A549 (cell line): ENCODE measurements around the gene MED28. TPM values are rescaled to one million over a fixed set of nuclear protein-coding genes. Genes with fewer than 3 reads are reported as not detected.

Experiments used
- ATAC-seq, 2 experiments: fragments of 200-7000 bp in 1 of 2; fragments of >200 bp in 1 of 2; cut with Nextera tagmentation in 1 of 2; cut with Tn5 transposase in 1 of 2; 3 replicates each; pipeline versions ENCODE4 v1.8.0 to v1.9.1; 2018 to 2020; ENCODE audit warnings: mild to moderate bottlenecking in 1 of 2, moderate library complexity in 1 of 2
- CTCF ChIA-PET: fragments of 300-600 bp; sonication (Branson Sonifier 250); formaldehyde crosslinking; extraction: SDS; loops from one replicate; lab custom pipeline; 2021; ENCODE audit warnings: antibody characterized with exemption, inconsistent platforms; lab: Yijun Ruan, JAX
- POLR2A ChIA-PET: fragments of 350-600 bp; formaldehyde crosslinking; extraction: SDS; loops from one replicate; lab custom pipeline; 2021; ENCODE audit warnings: antibody characterized with exemption, inconsistent platforms; lab: Yijun Ruan, JAX
- DNase-seq, 2 experiments: peaks; one replicate each; pipeline versions ENCODE4 v3.0.0 to v3.0.0-alpha.2; 2011 to 2016; ENCODE audit warnings: low read depth in 1 of 2, low spot score in 1 of 2
- FAIRE-seq: peaks from 2 replicates; lab custom pipeline; 2011; peaks lifted over from hg19 to GRCh38; lab: Jason Lieb, UNC
- H3K27ac ChIP-seq, 2 experiments: fragments of >200 bp; sonication (Bioruptor Twin); formaldehyde crosslinking; 3 replicates each; pipeline ENCODE4 v1.5.1; 2016 to 2017
- H3K4me1 ChIP-seq: fragments of >200 bp; sonication (Bioruptor Twin); formaldehyde crosslinking; 3 replicates; pipeline ENCODE4 v1.6.1; 2016
- H3K4me2 ChIP-seq: fragments of >200 bp; sonication (Bioruptor Twin); formaldehyde crosslinking; 3 replicates; pipeline ENCODE4 v1.6.1; 2016
- H3K4me3 ChIP-seq: fragments of >200 bp; sonication (Bioruptor Twin); formaldehyde crosslinking; 3 replicates; pipeline ENCODE4 v1.5.1; 2016
- H3K9me3 ChIP-seq: fragments of >200 bp; sonication (Bioruptor Twin); formaldehyde crosslinking; 3 replicates; pipeline ENCODE4 v1.6.1; 2016
- CEBPB ChIP-seq, 2 experiments: fragments of >200 bp in 1 of 2; sonication (Bioruptor Twin) in 1 of 2; formaldehyde crosslinking in 1 of 2; IDR thresholded peaks; 2 replicates each; pipeline ENCODE4 v1.6.1; 2012 to 2016
- CHD2 ChIP-seq: fragments of 150-350 bp; IDR thresholded peaks from 2 replicates; pipeline ENCODE4 v1.6.1; 2014; ENCODE audit warnings: low read length; ENCODE audit not compliant: partially characterized antibody
- ELK1 ChIP-seq: fragments of 150-350 bp; IDR thresholded peaks from 2 replicates; pipeline ENCODE4 v1.6.1; 2014; ENCODE audit warnings: low read depth, mild to moderate bottlenecking, low read length
- EP300 ChIP-seq, 2 experiments: fragments of >200 bp; sonication (Bioruptor Twin); formaldehyde crosslinking; IDR thresholded peaks; 2 replicates in 1 of 2; 3 replicates in 1 of 2; pipeline ENCODE4 v1.6.1; 2016 to 2017
- ESRRA ChIP-seq: fragments of 150-350 bp; IDR thresholded peaks from 2 replicates; pipeline ENCODE4 v1.6.1; 2014; ENCODE audit warnings: mild to moderate bottlenecking, low read length, borderline replicate concordance
- FOSL2 ChIP-seq, 2 experiments: fragments of 450-650 bp in 1 of 2; fragments of >200 bp in 1 of 2; sonication (Bioruptor Twin) in 1 of 2; formaldehyde crosslinking; IDR thresholded peaks; 2 replicates each; pipeline versions ENCODE4 v1.5.0 to v1.6.1; 2016 to 2020; ENCODE audit warnings: mild to moderate bottlenecking in 1 of 2, moderate library complexity in 1 of 2
- HEYL ChIP-seq: fragments of 250-450 bp; sonication (Bioruptor Pico); IDR thresholded peaks from 2 replicates; pipeline ENCODE4 v1.8.0; 2021; ENCODE audit warnings: mild to moderate bottlenecking, moderate library complexity
- HOXB13 ChIP-seq: fragments of 250-450 bp; sonication (Bioruptor Pico); IDR thresholded peaks from 2 replicates; pipeline ENCODE4 v1.5.0; 2020; ENCODE audit warnings: low read depth, mild to moderate bottlenecking, moderate library complexity
- HOXB5 ChIP-seq: fragments of 250-450 bp; sonication (Bioruptor Pico); IDR thresholded peaks from 2 replicates; pipeline ENCODE4 v1.5.0; 2020; ENCODE audit warnings: mild to moderate bottlenecking, moderate library complexity
- JUN ChIP-seq, 2 experiments: fragments of >200 bp; sonication (Bioruptor Twin); formaldehyde crosslinking; IDR thresholded peaks; 2 replicates in 1 of 2; 3 replicates in 1 of 2; pipeline ENCODE4 v1.6.1; 2016 to 2017
- KDM1A ChIP-seq: fragments of 200-600 bp; sonication (generic); IDR thresholded peaks from 2 replicates; pipeline ENCODE4 v1.6.1; 2016; ENCODE audit warnings: low read depth, mild to moderate bottlenecking
- MAFK ChIP-seq: fragments of 450-650 bp; IDR thresholded peaks from 2 replicates; pipeline ENCODE4 v1.6.1; 2014; ENCODE audit not compliant: partially characterized antibody
- MAX ChIP-seq: IDR thresholded peaks from 2 replicates; pipeline ENCODE4 v1.6.1; 2012
- MAZ ChIP-seq: fragments of 150-350 bp; IDR thresholded peaks from 2 replicates; pipeline ENCODE4 v1.6.1; 2014; ENCODE audit warnings: antibody characterized with exemption, low read depth, low read length, borderline replicate concordance
- PHF8 ChIP-seq: fragments of 200-600 bp; sonication (generic); IDR thresholded peaks from 2 replicates; pipeline ENCODE4 v1.6.1; 2016; ENCODE audit warnings: low read depth, mild to moderate bottlenecking, antibody characterized with exemption, moderate library complexity, borderline replicate concordance
- POLR2A ChIP-seq: IDR thresholded peaks from 2 replicates; pipeline ENCODE4 v1.6.1; 2012; ENCODE audit warnings: mild to moderate bottlenecking, low read length
- REST ChIP-seq: fragments of 200-600 bp; sonication (generic); IDR thresholded peaks from 2 replicates; pipeline ENCODE4 v1.6.1; 2016; ENCODE audit warnings: antibody characterized with exemption, mild to moderate bottlenecking, moderate library complexity
- SMC3 ChIP-seq: fragments of >200 bp; sonication (Bioruptor Twin); formaldehyde crosslinking; IDR thresholded peaks from 3 replicates; pipeline ENCODE4 v1.6.1; 2018; ENCODE audit warnings: inconsistent platforms
- TP53 ChIP-seq: fragments of 250-450 bp; sonication (Bioruptor Pico); IDR thresholded peaks from 2 replicates; pipeline ENCODE4 v1.5.0; 2021; ENCODE audit warnings: mild to moderate bottlenecking, moderate library complexity
- ZFP36 ChIP-seq: fragments of 450-650 bp; IDR thresholded peaks from 2 replicates; pipeline ENCODE4 v1.6.1; 2014; ENCODE audit warnings: borderline replicate concordance; ENCODE audit not compliant: partially characterized antibody
- ZSCAN20 ChIP-seq: fragments of 250-450 bp; sonication (Bioruptor Pico); IDR thresholded peaks from 2 replicates; pipeline ENCODE4 v1.8.0; 2022; ENCODE audit warnings: mild to moderate bottlenecking, moderate library complexity
- WGBS: methylation state at CpG from one replicate; pipeline ENCODE4 v1.1.6; 2017; ENCODE audit errors: missing lambda C conversion rate; 5-methylcytosine and 5-hydroxymethylcytosine counted together
- polyA plus RNA-seq, 4 experiments: library from polyadenylated mRNA; depleted of rRNA in 3 of 4; stranded (reverse); fragments of >200 nt; fragmentation: RNase III in 1 of 4; extraction: RNeasy Plus Mini Kit Qiagen cat#74134 plus additional on column Dnase treatment in 1 of 4; gene quantifications; 2 replicates in 3 of 4; 3 replicates in 1 of 4; pipeline ENCODE4 v1.2.3, GENCODE V29; 2011 to 2017

The MED28 gene
- polyA plus RNA-seq, 2 of the 4 experiments (the other 2 are of a cell fraction), result 15.5 to 30.8 TPM

GRCh38 chr4:17619416-17620105 lies 5.1 kb downstream of the MED28 start:
- DNase-seq (no peak), ATAC-seq (no peak), FAIRE-seq (no peak)
- Histone ChIP-seq H3K9me3 (no peaks in the 10 kb centered on the region), H3K4me3 (no peak overlapping the region), H3K27ac (no peak overlapping the region)
- POLR2A ChIA-PET, result no interaction called here
- no peak for TF ChIP-seq ZFP36
- no peak for TF ChIP-seq HEYL (CRISPR knock-in tag)
- TF ChIP-seq EP300 (IDR thresholded peaks at IDR 0.05), result no peak
- no peak for TF ChIP-seq JUN (IDR thresholded peaks at IDR 0.05)
- TF ChIP-seq, all 56 proteins: peak for 0
- WGBS, result 73% methylated on average over 7 of the region's 7 CpGs
- no peak overlapping the region for H3K4me2 ChIP-seq
- H3K4me1 ChIP-seq, result peaks cover 11% of the 10 kb centered on the region; the same call in 2 of the 3 replicates
- CTCF ChIA-PET, result no interaction called here

- no peak overlapping the region for H3K27ac ChIP-seq
- H3K4me1 ChIP-seq, result no peaks in the 10 kb centered on the region
- ChIA-PET CTCF (no interaction called here), POLR2A (no interaction called here)
- WGBS, result 91% methylated on average over 7 of the region's 7 CpGs
- no peak for FAIRE-seq
- H3K4me2 ChIP-seq, result no peak overlapping the region
- no peak for DNase-seq
- H3K9me3 ChIP-seq, result no peaks in the 10 kb centered on the region
- TF ChIP-seq CEBPB (IDR thresholded peaks at IDR 0.05) (no peak), MAFK (no peak), HOXB13 (CRISPR knock-in tag) (no peak), REST (no peak), FOSL2 (IDR thresholded peaks at IDR 0.05) (no peak), FOSL2 (CRISPR knock-in tag; IDR thresholded peaks at IDR 0.05) (no peak)
- ATAC-seq, result no peak
- H3K4me3 ChIP-seq, result no peak overlapping the region
Measured at GRCh38 chr4:17623451-17624001, 9.1 kb downstream of the MED28 start.

- DNase-seq (no peak), ATAC-seq (no peak), FAIRE-seq (no peak)
- Histone ChIP-seq H3K4me3 (no peak overlapping the region), H3K27ac (no peak overlapping the region), H3K4me2 (no peak overlapping the region), H3K4me1 (no peaks in the 10 kb centered on the region), H3K9me3 (no peaks in the 10 kb centered on the region)
- ChIA-PET POLR2A (no interaction called here), CTCF (no interaction called here)
- WGBS, result 100% methylated on average over 2 of the region's 2 CpGs
- TF ChIP-seq ESRRA, result no peak
- no peak for TF ChIP-seq HOXB5 (CRISPR knock-in tag)
- no peak for TF ChIP-seq ZFP36
- TF ChIP-seq ZSCAN20 (CRISPR knock-in tag), result no peak
Measured at GRCh38 chr4:17624821-17625220, 10.4 kb downstream of the MED28 start.

GRCh38 chr4:17630228-17630627 lies 15.8 kb downstream of the MED28 start:
- FAIRE-seq, result no peak
- CTCF ChIA-PET, result no interaction called here
- Histone ChIP-seq H3K4me2 (no peak overlapping the region), H3K27ac (no peak overlapping the region), H3K4me1 (no peaks in the 10 kb centered on the region), H3K4me3 (no peak overlapping the region), H3K9me3 (no peaks in the 10 kb centered on the region)
- DNase-seq, result no peak
- WGBS, result 97% methylated on average over 4 of the region's 4 CpGs
- POLR2A ChIA-PET, result no interaction called here
- ATAC-seq, result no peak
- TF ChIP-seq MAZ (no peak), CEBPB (IDR thresholded peaks at IDR 0.05) (no peak), MAX (no peak), PHF8 (no peak), TP53 (no peak), ELK1 (no peak), REST (no peak), CHD2 (no peak), KDM1A (no peak), SMC3 (no peak), POLR2A (no peak), HOXB5 (CRISPR knock-in tag) (no peak)
